H1 (cell line): Measurements from ENCODE around the gene CXXC4. TPM values are rescaled to one million over a fixed set of nuclear protein-coding genes. Genes with fewer than 3 reads are reported as not detected.

Source experiments
- ASH2L ChIP-seq: fragments of 200-600, 300-600 bp; sonication (generic); IDR thresholded peaks from one replicate; pipeline ENCODE4 v1.7.1; 2017; ENCODE audit warnings: low read length
- BCL11A ChIP-seq, 2 experiments: IDR thresholded peaks; one replicate each; pipeline ENCODE4 v1.6.1; 2011; ENCODE audit warnings: low read depth in 2 of 2, low read length in 2 of 2, mild to moderate bottlenecking in 2 of 2
- CHD7 ChIP-seq: fragments of 300-600 bp; sonication (generic); IDR thresholded peaks from 2 replicates; pipeline ENCODE4 v1.7.1; 2012; ENCODE audit warnings: low read length, moderate library complexity, mild to moderate bottlenecking, inconsistent platforms; ENCODE audit not compliant: insufficient replicate concordance
- CTCF ChIP-seq, 3 experiments: IDR thresholded peaks; 1 replicate in 2 of 3; 2 replicates in 1 of 3; pipeline versions ENCODE4 v1.5.1 to v1.6.1; 2011; ENCODE audit warnings: low read length in 3 of 3, mild to moderate bottlenecking in 3 of 3, inconsistent platforms in 2 of 3, low read depth in 1 of 3, moderate library complexity in 1 of 3; ENCODE audit not compliant: insufficient read depth in 1 of 3; ENCODE audit errors: control extremely low read depth in 1 of 3
- E2F6 ChIP-seq: IDR thresholded peaks from 2 replicates; pipeline ENCODE4 v1.6.1; 2012; ENCODE audit warnings: inconsistent platforms
- EGR1 ChIP-seq: IDR thresholded peaks from 2 replicates; pipeline ENCODE4 v1.6.1; 2011; ENCODE audit warnings: low read depth, low read length, borderline replicate concordance
- NANOG ChIP-seq: IDR thresholded peaks from 2 replicates; pipeline ENCODE4 v1.6.1; 2011; ENCODE audit warnings: low read length, low read depth, mild to moderate bottlenecking, inconsistent platforms; ENCODE audit not compliant: insufficient read depth, poor library complexity, severe bottlenecking
- POLR2AphosphoS5 ChIP-seq: IDR thresholded peaks from 2 replicates; pipeline ENCODE4 v1.6.1; 2011; ENCODE audit warnings: low read depth, low read length
- SIRT6 ChIP-seq: IDR thresholded peaks from one replicate; pipeline ENCODE4 v1.7.1; 2012; ENCODE audit warnings: low read length, inconsistent platforms
- polyA plus RNA-seq, 7 experiments: library from polyadenylated mRNA; depleted of rRNA in 3 of 7; stranded (reverse) in 5 of 7; unstranded in 2 of 7; fragments of >200 nt in 5 of 7; fragments of 200-250 nt in 2 of 7; gene quantifications; 1 replicate in 5 of 7; 2 replicates in 1 of 7; 4 replicates in 1 of 7; pipeline versions ENCODE4 v1.2.1 to v1.2.3, GENCODE V29; 2011 to 2013; ENCODE audit warnings: missing spikeins in 2 of 7, mixed read lengths in 2 of 7
- total RNA-seq: library from RNA; stranded (reverse); fragmentation: NEBNext Ultra II Directional; extraction: Animal tissue kit (Norgen Biotek cat#: 25700); gene quantifications from 2 replicates; pipeline ENCODE4 v1.2.1, GENCODE V29; 2021

Gene CXXC4
- total and polyA plus RNA-seq, 2 of the 8 experiments (the other 6 are each of a cell fraction or from before 2014, with no cell fraction given) = 1.3 to 1.8 TPM

DNA sequence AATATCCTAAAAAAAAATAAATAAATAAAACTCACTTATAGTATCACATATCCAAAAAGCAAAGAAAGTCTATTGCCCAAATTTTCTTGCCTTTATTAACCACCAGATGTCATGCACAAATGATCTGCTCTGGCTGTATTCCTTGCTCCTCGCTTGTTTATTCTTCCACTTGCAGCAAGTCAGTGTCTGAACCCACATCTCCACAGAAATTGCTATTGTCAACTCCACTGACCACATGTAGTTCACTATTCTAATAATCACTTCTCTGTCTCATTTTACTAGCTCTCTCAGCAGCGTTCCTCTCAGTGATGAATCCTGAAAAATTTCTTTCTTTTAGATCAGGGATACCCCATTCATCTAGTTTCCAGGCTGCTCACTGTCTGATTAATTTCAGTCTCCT is 29.3 kb upstream of the CXXC4 start (continued):
- TF ChIP-seq CHD7 = no peak
- no peak for TF ChIP-seq ASH2L
- TF ChIP-seq BCL11A (IDR thresholded peaks at IDR 0.05; ENCODE audit: low read depth in 2 of 2, low read length in 2 of 2) = no peak
- no peak for TF ChIP-seq E2F6
- no peak for TF ChIP-seq EGR1
- no peak for TF ChIP-seq POLR2AphosphoS5
- no peak for TF ChIP-seq NANOG
- TF ChIP-seq SIRT6 = no peak
- no peak for TF ChIP-seq CTCF (IDR thresholded peaks at IDR 0.05; ENCODE audit: control extremely low read depth in 1 of 3, insufficient read depth in 1 of 3, low read depth in 1 of 3, low read length in 3 of 3)
